ENCODE measurements around the gene ANKMY1.

Gene ANKMY1

GRCh38 chr2:240477916-240478315, 79.9 kb downstream of the ANKMY1 start:
- no peak overlapping the region for H3K4me3 ChIP-seq (ENCODE audit: insufficient read length, low read depth)
- H3K4me1 ChIP-seq (ENCODE audit: insufficient read depth, insufficient read length), result peaks cover 7% of the 10 kb centered on the region
- no peaks in the 10 kb centered on the region for H3K36me3 ChIP-seq (ENCODE audit: insufficient read depth, insufficient read length, low read length)
- no peaks in the 10 kb centered on the region for H3K27me3 ChIP-seq (ENCODE audit: insufficient read depth, insufficient read length)
- no peaks in the 10 kb centered on the region; the same call in none of the 2 replicates for H3K9me3 ChIP-seq (ENCODE audit: insufficient read depth, low read length)
- TF ChIP-seq ZNF274 (IDR thresholded peaks at IDR 0.05; ENCODE audit: low read depth, low read length) (no peak), SUZ12 (IDR thresholded peaks at IDR 0.05; ENCODE audit: extremely low read depth, insufficient read depth, insufficient read length) (no peak), YY1 (IDR thresholded peaks at IDR 0.05; ENCODE audit: insufficient read depth, insufficient read length) (no peak)
- H3K9ac ChIP-seq (ENCODE audit: insufficient read length, low read depth), result no peak overlapping the region
- DNase-seq (ENCODE audit: low read depth, low spot score), result no peak

GRCh38 chr2:240473211-240473610, 84.6 kb downstream of the ANKMY1 start:
- Histone ChIP-seq H3K9me3 (ENCODE audit: insufficient read depth, low read length) (no peaks in the 10 kb centered on the region; the same call in none of the 2 replicates), H3K4me1 (ENCODE audit: insufficient read depth, insufficient read length) (peaks cover 18% of the 10 kb centered on the region), H3K36me3 (ENCODE audit: insufficient read depth, insufficient read length, low read length) (peaks cover 2% of the 10 kb centered on the region), H3K27me3 (ENCODE audit: insufficient read depth, insufficient read length) (no peaks in the 10 kb centered on the region), H3K9ac (ENCODE audit: insufficient read length, low read depth) (no peak overlapping the region), H3K4me3 (ENCODE audit: insufficient read length, low read depth) (no peak overlapping the region)
- TF ChIP-seq ZNF274 (IDR thresholded peaks at IDR 0.05; ENCODE audit: low read depth, low read length) (no peak), YY1 (IDR thresholded peaks at IDR 0.05; ENCODE audit: insufficient read depth, insufficient read length) (no peak), SUZ12 (IDR thresholded peaks at IDR 0.05; ENCODE audit: extremely low read depth, insufficient read depth, insufficient read length) (no peak)
- no peak for DNase-seq (ENCODE audit: low read depth, low spot score)

GRCh38 chr2:240472078-240472790, 85.6 kb downstream of the ANKMY1 start:
- TF ChIP-seq SUZ12 (IDR thresholded peaks at IDR 0.05; ENCODE audit: extremely low read depth, insufficient read depth, insufficient read length) (no peak), ZNF274 (IDR thresholded peaks at IDR 0.05; ENCODE audit: low read depth, low read length) (no peak), YY1 (IDR thresholded peaks at IDR 0.05; ENCODE audit: insufficient read depth, insufficient read length) (no peak)
- DNase-seq (ENCODE audit: low read depth, low spot score), result no peak
- Histone ChIP-seq H3K4me3 (ENCODE audit: insufficient read length, low read depth) (no peak overlapping the region), H3K27me3 (ENCODE audit: insufficient read depth, insufficient read length) (no peaks in the 10 kb centered on the region), H3K4me1 (ENCODE audit: insufficient read depth, insufficient read length) (peaks cover 18% of the 10 kb centered on the region), H3K9me3 (ENCODE audit: insufficient read depth, low read length) (no peaks in the 10 kb centered on the region; the same call in none of the 2 replicates), H3K9ac (ENCODE audit: insufficient read length, low read depth) (no peak overlapping the region), H3K36me3 (ENCODE audit: insufficient read depth, insufficient read length, low read length) (peaks cover 8% of the 10 kb centered on the region)

GRCh38 chr2:240469740-240470139, 88.0 kb downstream of the ANKMY1 start:
- Histone ChIP-seq H3K9ac (ENCODE audit: insufficient read length, low read depth) (no peak overlapping the region), H3K4me1 (ENCODE audit: insufficient read depth, insufficient read length) (peaks cover 20% of the 10 kb centered on the region), H3K27me3 (ENCODE audit: insufficient read depth, insufficient read length) (no peaks in the 10 kb centered on the region), H3K36me3 (ENCODE audit: insufficient read depth, insufficient read length, low read length) (peaks cover 30% of the 10 kb centered on the region), H3K9me3 (ENCODE audit: insufficient read depth, low read length) (no peaks in the 10 kb centered on the region; the same call in none of the 2 replicates), H3K4me3 (ENCODE audit: insufficient read length, low read depth) (no peak overlapping the region)
- TF ChIP-seq YY1 (IDR thresholded peaks at IDR 0.05; ENCODE audit: insufficient read depth, insufficient read length), result no peak
- no peak for TF ChIP-seq SUZ12 (IDR thresholded peaks at IDR 0.05; ENCODE audit: extremely low read depth, insufficient read depth, insufficient read length)
- TF ChIP-seq ZNF274 (IDR thresholded peaks at IDR 0.05; ENCODE audit: low read depth, low read length), result no peak
- no peak for DNase-seq (ENCODE audit: low read depth, low spot score)

GRCh38 chr2:240469239-240469636, 88.5 kb downstream of the ANKMY1 start:
- DNase-seq (ENCODE audit: low read depth, low spot score), result no peak
- Histone ChIP-seq H3K36me3 (ENCODE audit: insufficient read depth, insufficient read length, low read length) (peaks cover 35% of the 10 kb centered on the region), H3K9ac (ENCODE audit: insufficient read length, low read depth) (no peak overlapping the region), H3K4me3 (ENCODE audit: insufficient read length, low read depth) (no peak overlapping the region), H3K9me3 (ENCODE audit: insufficient read depth, low read length) (no peaks in the 10 kb centered on the region; the same call in 1 of the 2 replicates), H3K4me1 (ENCODE audit: insufficient read depth, insufficient read length) (peaks cover 20% of the 10 kb centered on the region), H3K27me3 (ENCODE audit: insufficient read depth, insufficient read length) (no peaks in the 10 kb centered on the region)
- TF ChIP-seq SUZ12 (IDR thresholded peaks at IDR 0.05; ENCODE audit: extremely low read depth, insufficient read depth, insufficient read length), result no peak
- TF ChIP-seq ZNF274 (IDR thresholded peaks at IDR 0.05; ENCODE audit: low read depth, low read length), result no peak
- TF ChIP-seq YY1 (IDR thresholded peaks at IDR 0.05; ENCODE audit: insufficient read depth, insufficient read length), result no peak

GRCh38 chr2:240468303-240469238, 89.2 kb downstream of the ANKMY1 start:
- Histone ChIP-seq H3K9ac (ENCODE audit: insufficient read length, low read depth) (no peak overlapping the region), H3K9me3 (ENCODE audit: insufficient read depth, low read length) (no peaks in the 10 kb centered on the region; the same call in 1 of the 2 replicates), H3K4me3 (ENCODE audit: insufficient read length, low read depth) (no peak overlapping the region), H3K4me1 (ENCODE audit: insufficient read depth, insufficient read length) (peaks cover 20% of the 10 kb centered on the region), H3K27me3 (ENCODE audit: insufficient read depth, insufficient read length) (no peaks in the 10 kb centered on the region), H3K36me3 (ENCODE audit: insufficient read depth, insufficient read length, low read length) (peaks cover 42% of the 10 kb centered on the region)
- TF ChIP-seq ZNF274 (IDR thresholded peaks at IDR 0.05; ENCODE audit: low read depth, low read length) (no peak), SUZ12 (IDR thresholded peaks at IDR 0.05; ENCODE audit: extremely low read depth, insufficient read depth, insufficient read length) (no peak), YY1 (IDR thresholded peaks at IDR 0.05; ENCODE audit: insufficient read depth, insufficient read length) (no peak)
- no peak for DNase-seq (ENCODE audit: low read depth, low spot score)

All from NT2/D1 (cell line).